Natural killer cell (primary cell): ENCODE data around the gene NT5M. TPM values are rescaled to one million over a fixed set of nuclear protein-coding genes. Genes with fewer than 3 reads are reported as not detected.

Source experiments
- ATAC-seq, 3 donors: fragments of 150-1000 bp in 2 of 3; fragments of 200-7000 bp in 1 of 3; cut with Tn5 transposase; 1 replicate in 1 of 3; 2 replicates in 2 of 3; pipeline ENCODE4 v1.10.0; 2021; ENCODE audit warnings: mild to moderate bottlenecking in 2 of 3, moderate library complexity in 2 of 3
- DNase-seq, 2 donors: peaks; one replicate each; pipeline versions ENCODE4 v3.0.0 to v3.0.0-alpha.2; 2013 to 2021; ENCODE audit warnings: mixed read lengths in 1 of 2
- H3K27ac ChIP-seq: one replicate; pipeline ENCODE4 v1.5.1; 2013; ENCODE audit warnings: mild to moderate bottlenecking, low read length
- H3K27me3 ChIP-seq: one replicate; pipeline ENCODE4 v1.6.1; 2013; ENCODE audit warnings: low read length; ENCODE audit not compliant: control insufficient read depth, insufficient read depth
- H3K36me3 ChIP-seq: one replicate; pipeline ENCODE4 v1.6.1; 2013; ENCODE audit warnings: low read length; ENCODE audit not compliant: control insufficient read depth, insufficient read depth
- H3K4me1 ChIP-seq: one replicate; pipeline ENCODE4 v1.6.1; 2013; ENCODE audit warnings: low read length; ENCODE audit not compliant: control insufficient read depth, insufficient read depth
- H3K4me3 ChIP-seq: one replicate; pipeline ENCODE4 v1.5.1; 2013; ENCODE audit warnings: low read length
- H3K9me3 ChIP-seq: one replicate; pipeline ENCODE4 v1.6.1; 2013; ENCODE audit warnings: low read length; ENCODE audit not compliant: control insufficient read depth, insufficient read depth
- H3K27ac Mint-ChIP-seq, 2 donors: one replicate each; pipeline ENCODE4 v1.8.0; 2022; ENCODE audit warnings: mild to moderate bottlenecking in 2 of 2, mixed read lengths in 2 of 2, moderate library complexity in 1 of 2
- H3K27me3 Mint-ChIP-seq, 2 donors: one replicate each; pipeline ENCODE4 v1.8.0; 2022; ENCODE audit warnings: low read depth in 2 of 2, mixed read lengths in 2 of 2
- H3K36me3 Mint-ChIP-seq: one replicate; pipeline ENCODE4 v1.8.0; 2022; ENCODE audit warnings: mixed read lengths
- H3K4me1 Mint-ChIP-seq, 2 donors: one replicate each; pipeline ENCODE4 v1.8.0; 2022; ENCODE audit warnings: mixed read lengths in 2 of 2
- H3K4me3 Mint-ChIP-seq: one replicate; pipeline ENCODE4 v1.8.0; 2022; ENCODE audit warnings: mild to moderate bottlenecking, moderate library complexity, mixed read lengths
- H3K9me3 Mint-ChIP-seq, 2 donors: one replicate each; pipeline ENCODE4 v1.8.0; 2022; ENCODE audit warnings: mixed read lengths in 2 of 2
- CTCF ChIP-seq: fragments of 200-600 bp; IDR thresholded peaks from one replicate; pipeline ENCODE4 v1.8.0; 2022; ENCODE audit warnings: antibody characterized with exemption
- WGBS: methylation state at CpG from one replicate; pipeline ENCODE4 v1.1.7; 2013; ENCODE audit warnings: missing lambda C conversion rate; ENCODE audit not compliant: insufficient coverage; 5-methylcytosine and 5-hydroxymethylcytosine counted together
- intact Hi-C: fragments of 100-400 bp; cut with micrococcal nuclease; formaldehyde crosslinking; loops from one replicate; pipeline ENCODE4 v1.14.2; 2022
- total RNA-seq, 4 donors: library from RNA; stranded (reverse); fragments of 120-200 nt in 1 of 4; gene quantifications; one replicate each; pipeline versions ENCODE4 v1.2.3 to v1.2.4, GENCODE V29; 2013 to 2022

Gene NT5M
- total RNA-seq, 3 donors from 2014 or later (not counting 1 experiment from before 2014, with no cell fraction given) = 3.5 to 4.4 (median 4.1) TPM

- Mint-ChIP-seq H3K4me3 (no peak overlapping the region), H3K36me3 (no peaks in the 10 kb centered on the region), H3K27ac (no peak overlapping the region), H3K9me3 (no peaks in the 10 kb centered on the region), H3K4me1 (peaks cover 0 to 5% of the 10 kb centered on the region in 2 donors), H3K27me3 (no peaks in the 10 kb centered on the region)
- no peak for ATAC-seq
- intact Hi-C loops = no loop called here
- no peak overlapping the region for H3K27ac ChIP-seq
- no peaks in the 10 kb centered on the region for H3K4me1 ChIP-seq
- TF ChIP-seq CTCF = no peak
- 92% methylated on average over 23 of the region's 23 CpGs for WGBS
- H3K27me3 ChIP-seq = no peaks in the 10 kb centered on the region
- H3K9me3 ChIP-seq = no peaks in the 10 kb centered on the region
- DNase-seq = no peak
- H3K36me3 ChIP-seq = no peaks in the 10 kb centered on the region
- no peak overlapping the region for H3K4me3 ChIP-seq
Measured at GRCh38 chr17:17377071-17377967, 74.1 kb downstream of the NT5M start.

- Mint-ChIP-seq H3K36me3 (no peaks in the 10 kb centered on the region), H3K27ac (no peak overlapping the region), H3K4me3 (no peak overlapping the region), H3K27me3 (peaks cover 0 to 3% of the 10 kb centered on the region in 2 donors), H3K4me1 (no peaks in the 10 kb centered on the region), H3K9me3 (no peaks in the 10 kb centered on the region)
- Histone ChIP-seq H3K9me3 (no peaks in the 10 kb centered on the region), H3K27me3 (no peaks in the 10 kb centered on the region), H3K4me1 (no peaks in the 10 kb centered on the region), H3K4me3 (no peak overlapping the region), H3K36me3 (no peaks in the 10 kb centered on the region), H3K27ac (no peak overlapping the region)
- intact Hi-C loops = no loop called here
- WGBS = 90% methylated on average over 10 of the region's 12 CpGs
- ATAC-seq = no peak
- TF ChIP-seq CTCF = no peak
- no peak for DNase-seq
Measured at GRCh38 chr17:17379197-17379991, 76.2 kb downstream of the NT5M start.

- Histone ChIP-seq H3K27ac (no peak overlapping the region), H3K27me3 (no peaks in the 10 kb centered on the region), H3K4me3 (no peak overlapping the region), H3K9me3 (no peaks in the 10 kb centered on the region), H3K4me1 (no peaks in the 10 kb centered on the region), H3K36me3 (no peaks in the 10 kb centered on the region)
- intact Hi-C loops = no loop called here
- peaks cover 0 to 3% of the 10 kb centered on the region in 2 donors for H3K27me3 Mint-ChIP-seq
- DNase-seq (no peak), ATAC-seq (no peak)
- H3K9me3 Mint-ChIP-seq = no peaks in the 10 kb centered on the region
- 88% methylated on average over 14 of the region's 18 CpGs for whole genome bisulfite sequencing
- no peak overlapping the region for H3K27ac Mint-ChIP-seq
- TF ChIP-seq CTCF = no peak
- no peaks in the 10 kb centered on the region for H3K4me1 Mint-ChIP-seq
- H3K36me3 Mint-ChIP-seq = no peaks in the 10 kb centered on the region
- H3K4me3 Mint-ChIP-seq = no peak overlapping the region
Measured at GRCh38 chr17:17380145-17380925, 77.2 kb downstream of the NT5M start.
